NOMO-1 (cell line): ENCODE results near the gene LTB4R2.

ENCODE experiments used
- DNase-seq, 2 experiments: peaks; one replicate each; lab custom pipeline; 2025; ENCODE audit not compliant: unreplicated experiment in 2 of 2; lab: John Stamatoyannopoulos, UW

The LTB4R2 gene, protein sequence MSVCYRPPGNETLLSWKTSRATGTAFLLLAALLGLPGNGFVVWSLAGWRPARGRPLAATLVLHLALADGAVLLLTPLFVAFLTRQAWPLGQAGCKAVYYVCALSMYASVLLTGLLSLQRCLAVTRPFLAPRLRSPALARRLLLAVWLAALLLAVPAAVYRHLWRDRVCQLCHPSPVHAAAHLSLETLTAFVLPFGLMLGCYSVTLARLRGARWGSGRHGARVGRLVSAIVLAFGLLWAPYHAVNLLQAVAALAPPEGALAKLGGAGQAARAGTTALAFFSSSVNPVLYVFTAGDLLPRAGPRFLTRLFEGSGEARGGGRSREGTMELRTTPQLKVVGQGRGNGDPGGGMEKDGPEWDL

DNA sequence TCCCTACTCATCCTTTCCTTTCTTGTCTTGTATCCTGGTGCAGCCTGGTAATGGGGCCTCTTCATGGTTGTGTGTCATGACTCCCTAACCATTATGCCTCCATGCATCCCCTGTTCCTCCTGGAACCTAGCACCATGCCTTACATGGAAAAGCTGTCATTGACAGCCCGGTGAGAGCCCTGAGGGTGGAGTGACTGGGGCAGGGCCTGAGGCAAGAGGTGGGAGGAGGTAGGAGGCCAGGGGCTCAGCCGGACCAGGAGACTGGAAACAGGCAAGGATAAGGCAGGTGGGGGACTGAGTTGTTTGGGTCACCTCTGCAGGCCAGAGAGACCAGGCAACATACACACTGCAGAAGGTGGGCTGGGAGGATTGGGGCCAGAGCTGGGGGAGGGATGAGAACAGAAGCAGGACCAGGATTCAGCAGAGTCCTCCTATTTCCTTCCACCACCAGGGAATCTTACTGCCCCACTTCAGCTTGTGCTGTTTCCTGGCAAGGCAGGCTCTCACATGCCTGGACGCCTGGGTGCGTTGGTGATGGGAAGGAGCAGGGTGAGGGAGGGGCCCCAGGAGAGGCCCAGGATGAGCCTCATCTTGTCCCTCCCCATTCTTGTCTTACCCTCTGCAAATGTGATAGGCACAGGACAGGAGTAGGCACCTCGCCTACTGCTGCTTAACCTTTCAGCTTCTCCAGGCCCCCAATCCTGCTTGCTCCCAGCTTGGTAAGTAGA is at the start of gene LTB4R2:
LTB4R2 (plus strand) TSS at position 603 of the 727 bp plus-strand sequence. CDS start 525 bp downstream, outside the sequence.
- DNase-seq, result no peak

DNA sequence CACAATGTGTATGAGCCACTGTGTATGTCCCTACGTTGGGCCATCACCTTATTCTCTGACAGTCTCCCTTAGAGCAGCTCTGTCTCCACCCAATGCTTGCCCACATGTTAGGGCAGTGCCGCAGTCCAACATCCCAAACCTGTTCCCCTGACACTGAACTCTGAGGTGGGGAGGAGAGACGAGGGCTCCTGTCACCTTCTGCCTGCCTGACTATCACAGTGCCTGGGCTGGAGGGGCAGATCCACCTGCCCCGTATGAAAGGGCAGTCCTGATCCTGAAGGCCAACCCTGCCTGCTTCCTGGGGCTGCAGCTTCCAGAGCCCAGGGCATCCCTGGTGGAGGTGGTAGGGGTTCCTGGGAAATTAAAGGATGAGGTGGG is 49.2 kb upstream of the LTB4R2 start:
- no peak for DNase-seq

DNA sequence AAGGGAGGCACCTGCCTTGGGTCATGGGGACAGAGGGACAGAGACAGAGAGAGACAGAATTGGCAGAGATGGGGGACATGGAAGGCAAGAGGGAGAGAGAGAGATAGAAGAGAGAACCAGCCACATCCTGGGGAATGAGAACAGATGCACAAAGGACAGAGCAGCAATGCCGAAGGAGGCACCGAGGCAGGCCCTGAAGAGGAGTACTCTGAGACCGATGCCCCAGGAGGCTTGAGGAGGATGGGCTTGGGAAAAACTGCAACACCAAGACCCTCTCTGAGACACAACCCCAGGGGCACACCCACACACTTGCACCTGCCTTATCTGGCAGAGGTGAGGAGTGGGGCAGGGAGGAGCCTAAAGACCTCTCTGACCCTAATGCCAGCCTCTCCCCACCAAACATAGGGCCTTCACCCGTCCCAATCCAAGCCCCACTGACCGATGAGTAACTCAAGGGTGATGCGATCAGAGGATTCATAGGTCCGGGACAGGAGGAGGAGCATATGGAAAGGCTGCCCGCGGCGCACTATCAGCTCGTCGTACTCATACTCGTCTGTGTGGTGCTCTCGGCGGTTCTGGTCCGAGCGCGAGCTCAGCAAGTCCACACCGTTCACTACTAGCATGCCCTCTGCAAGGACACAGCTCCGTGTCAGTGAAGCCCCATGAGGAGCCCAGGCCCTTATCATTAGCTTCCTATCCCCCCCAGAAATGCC is 48.5 kb upstream of the LTB4R2 start:
- DNase-seq, result no peak

DNA sequence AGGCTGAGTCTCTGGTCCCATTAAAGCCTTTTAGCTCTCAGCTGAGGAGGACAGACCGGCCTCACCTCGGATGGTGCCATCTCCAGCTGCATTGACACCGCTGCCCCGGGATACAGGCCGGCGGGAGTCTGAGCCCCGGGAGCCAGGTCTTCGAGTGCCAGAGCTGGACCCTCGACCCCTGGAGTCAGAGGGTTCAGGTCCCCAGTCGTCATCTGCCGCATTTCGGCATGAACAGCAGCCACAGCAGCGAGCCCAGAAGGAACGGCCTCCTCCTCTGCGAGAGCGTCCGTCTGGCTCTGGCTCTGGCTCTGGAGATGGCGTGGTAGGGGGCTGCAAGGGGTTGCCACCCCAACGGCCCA is 48.0 kb upstream of the LTB4R2 start:
- DNase-seq, result no peak

DNA sequence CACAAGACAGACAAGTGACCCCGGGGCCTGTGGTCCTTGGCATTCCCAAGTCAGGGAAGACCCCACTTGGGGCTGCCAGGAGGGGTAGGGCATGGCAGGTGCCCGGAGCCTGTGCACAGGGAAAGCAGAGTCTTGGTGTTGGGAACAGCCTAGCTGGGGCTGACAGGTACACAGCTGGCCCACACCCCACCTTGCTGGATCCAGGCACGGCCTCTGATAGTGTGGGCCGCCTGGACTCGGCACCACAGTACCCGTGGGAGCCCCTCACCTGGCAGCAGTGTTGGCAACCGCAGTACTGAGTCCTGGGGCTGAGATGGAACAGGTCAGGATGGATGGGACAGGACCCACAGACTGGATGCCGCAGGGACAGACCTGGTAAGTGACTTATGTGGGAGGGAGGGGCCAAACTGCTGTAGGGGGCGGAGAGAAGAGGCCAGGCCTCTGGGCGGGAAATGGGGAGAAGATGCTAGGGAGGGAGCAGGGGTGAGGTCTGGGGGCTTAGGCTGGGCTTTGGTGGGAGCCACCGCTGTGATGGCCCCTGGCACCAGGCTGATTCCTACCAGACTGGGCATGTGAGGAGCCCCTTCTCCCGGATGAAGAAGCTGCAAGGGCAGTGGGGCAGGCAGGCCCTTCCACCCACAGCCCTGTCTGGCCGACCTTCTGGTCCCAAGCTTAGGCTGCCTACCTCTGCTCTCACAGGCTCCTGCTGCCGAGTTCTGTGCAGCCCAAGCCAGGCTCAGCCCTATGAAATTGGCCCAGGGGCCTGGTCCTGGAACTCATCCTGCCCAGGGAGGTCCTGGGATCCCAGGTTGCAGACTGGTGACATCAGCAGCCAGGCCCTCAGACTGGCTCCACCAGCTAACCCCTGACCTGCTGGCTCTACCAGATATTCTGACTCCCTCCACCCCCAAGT is 46.9 kb upstream of the LTB4R2 start, which contains the start of gene TGM1:
TGM1 (minus strand) TSS at position 357 of the 913 bp plus-strand sequence. CDS start 825 bp downstream, outside the sequence.
- DNase-seq, result no peak

DNA sequence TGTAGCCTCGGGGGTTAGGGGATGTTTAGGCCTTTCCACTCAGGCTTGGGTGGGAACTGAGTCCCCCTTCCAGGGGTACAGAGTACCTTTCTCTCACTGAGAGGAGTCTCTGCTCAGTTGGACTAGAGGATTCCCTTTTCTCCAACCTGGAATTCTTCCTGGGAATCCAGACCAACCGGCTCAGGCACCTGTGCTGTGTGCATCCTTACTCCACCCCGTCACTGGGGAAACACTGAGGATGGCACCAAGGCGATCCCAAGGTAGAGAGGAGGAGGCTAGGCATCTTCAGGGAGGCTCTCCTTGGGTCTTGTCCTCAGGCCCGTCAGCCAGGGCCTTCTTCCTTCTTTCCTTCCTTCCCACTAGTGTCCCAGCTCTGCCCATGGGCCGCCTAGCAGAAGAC is 46.1 kb upstream of the LTB4R2 start:
- no peak for DNase-seq

DNA sequence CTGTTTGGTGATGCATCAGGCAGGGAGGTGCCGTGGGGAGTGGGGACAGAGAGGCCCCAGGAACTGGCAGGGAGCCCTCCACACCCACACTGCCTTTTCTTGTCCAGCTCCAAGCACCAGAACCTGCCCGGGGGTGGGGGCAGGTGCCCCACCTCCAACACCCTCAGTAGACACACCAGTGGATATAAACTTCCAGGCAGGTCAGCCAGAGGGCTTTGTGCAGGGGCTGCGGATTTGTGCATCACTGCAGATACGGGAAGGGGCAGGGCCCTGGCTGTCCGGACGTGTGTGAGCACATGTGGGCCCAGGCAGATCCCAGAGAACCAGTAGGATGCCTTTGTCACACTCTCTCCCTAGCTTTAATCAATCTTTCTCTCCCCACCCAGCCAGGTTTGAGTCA is 45.6 kb upstream of the LTB4R2 start:
- DNase-seq, result no peak

DNA sequence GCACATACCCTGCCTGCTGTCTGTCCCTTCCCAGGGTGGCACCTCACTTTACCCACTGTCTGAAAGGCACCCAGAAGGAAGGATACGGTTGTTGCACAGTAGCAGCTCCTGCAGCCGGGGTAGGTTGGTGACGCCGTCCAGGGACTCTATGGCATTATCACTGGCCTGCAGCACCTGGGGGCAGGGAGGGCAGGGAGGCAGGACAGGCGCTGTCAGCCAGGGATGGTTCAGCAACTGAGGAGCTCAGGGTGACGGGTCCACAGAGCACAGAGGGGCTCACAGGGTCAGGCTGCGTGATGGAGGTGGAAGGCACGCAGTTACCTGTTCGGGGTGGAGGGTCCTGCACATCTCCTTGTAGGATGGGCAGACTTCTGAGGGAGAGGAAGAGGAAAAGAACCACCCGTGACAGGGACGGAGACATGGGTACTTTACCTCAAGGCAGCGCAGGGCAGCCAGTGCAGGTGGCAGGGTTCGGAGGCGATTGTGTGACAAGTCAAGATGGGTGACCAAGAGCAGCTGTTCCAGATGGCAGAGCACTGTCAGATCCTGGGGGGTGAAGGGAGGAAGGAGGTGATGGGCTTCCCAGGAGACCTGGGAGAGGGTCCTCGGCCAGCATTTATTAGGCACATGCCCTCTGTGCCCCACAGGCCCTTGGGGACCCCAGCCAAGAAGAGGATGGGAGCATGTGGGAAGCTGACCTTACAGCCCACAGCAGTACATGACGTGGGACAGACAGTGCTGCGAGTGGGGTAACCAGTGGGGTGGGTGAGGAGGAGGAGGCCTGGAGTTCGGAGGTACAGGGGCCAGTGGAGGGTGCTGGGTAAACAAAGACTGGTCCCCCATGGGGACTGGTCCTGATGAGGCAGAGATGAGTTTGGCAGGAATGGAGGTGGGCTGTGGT is 43.3 kb upstream of the LTB4R2 start:
- DNase-seq, result no peak

DNA sequence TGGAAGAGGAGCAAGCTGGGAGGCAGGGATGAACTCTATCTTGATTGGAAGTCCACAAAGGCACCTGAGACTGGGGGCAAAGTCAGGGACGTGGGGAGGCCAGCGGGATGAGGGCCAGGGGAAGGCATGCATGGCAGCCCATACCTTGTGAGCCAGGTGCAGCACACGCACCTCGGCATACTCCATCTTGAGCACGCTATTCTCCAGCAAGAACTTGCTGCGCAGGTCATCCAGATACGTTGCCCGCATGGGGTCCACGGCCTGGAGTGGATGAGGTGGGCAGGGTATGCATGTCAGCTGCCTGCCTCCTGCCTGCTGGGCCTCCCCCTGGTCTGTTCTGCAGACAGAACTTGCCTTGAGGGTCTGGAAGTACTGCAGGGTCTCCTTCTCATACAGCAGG is 42.4 kb upstream of the LTB4R2 start:
- no peak for DNase-seq

DNA sequence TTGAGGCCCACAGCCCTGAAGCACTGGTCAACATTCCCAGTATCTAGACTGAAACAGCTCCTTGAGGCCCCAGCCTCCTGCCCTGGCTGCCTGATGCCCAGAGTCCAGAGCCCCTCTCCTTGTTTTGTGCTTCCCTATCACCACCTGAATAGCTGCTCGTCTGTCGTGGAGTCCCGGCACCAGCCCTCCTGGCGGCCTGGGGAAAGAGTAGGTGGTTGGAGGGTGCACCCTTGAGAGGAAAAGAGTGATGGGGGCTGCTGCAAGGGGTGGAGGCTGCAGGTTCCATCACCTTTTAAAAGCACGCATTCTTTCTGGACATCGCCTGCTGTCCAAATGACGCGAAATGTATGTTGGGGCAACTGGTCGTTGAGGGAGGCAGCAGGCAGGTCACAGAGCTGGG is 41.7 kb upstream of the LTB4R2 start:
- DNase-seq, result no peak

DNA sequence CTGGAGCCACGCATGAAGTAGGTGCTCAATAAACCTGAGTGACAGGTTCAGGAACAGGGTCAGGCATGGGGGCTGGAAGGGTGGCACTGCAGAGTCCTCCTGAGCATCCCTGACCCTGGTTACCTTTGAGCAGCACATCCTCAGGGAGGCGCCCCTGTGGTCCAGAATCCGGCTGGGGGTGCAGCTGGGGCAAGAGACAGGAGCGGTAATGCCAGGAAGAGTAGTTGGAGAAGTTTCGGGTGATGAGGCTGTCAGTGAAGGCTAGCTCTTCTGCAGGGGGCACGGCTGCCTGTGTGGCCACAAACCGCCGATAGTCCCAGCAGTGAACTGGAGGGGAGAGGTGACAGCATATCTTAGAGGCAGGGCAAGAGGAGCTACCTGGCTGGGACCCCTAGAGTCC is 40.6 kb upstream of the LTB4R2 start:
- no peak for DNase-seq

DNA sequence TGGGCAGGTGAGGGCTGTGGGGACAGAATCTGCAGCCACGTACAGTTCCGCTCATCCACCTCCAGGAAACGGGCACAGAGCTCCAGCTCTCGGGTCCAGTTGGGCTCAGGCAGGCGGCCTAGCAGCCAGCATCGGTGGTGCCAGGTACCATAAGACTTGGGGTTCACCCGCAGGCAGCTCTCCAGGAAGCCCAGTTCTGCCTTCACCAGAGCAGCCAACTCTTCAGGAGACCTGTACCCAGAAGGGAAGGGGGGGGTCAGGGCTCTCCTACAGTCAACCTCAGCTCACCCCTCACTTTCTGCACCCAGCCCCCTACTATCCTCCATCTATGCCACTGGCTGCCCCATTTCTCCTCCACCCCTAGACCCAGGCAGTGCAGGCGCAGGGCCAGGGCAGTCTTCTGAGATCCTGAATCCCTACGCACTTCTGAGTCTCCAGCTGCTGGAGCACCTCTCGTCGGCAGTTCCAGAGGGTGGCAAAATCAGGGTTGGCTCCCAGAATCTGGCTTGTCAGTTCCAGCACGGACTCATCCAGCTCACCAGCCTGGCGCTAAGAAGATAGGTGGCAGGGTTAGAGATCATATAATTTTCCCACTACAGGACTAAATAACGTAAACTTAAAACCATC is 39.9 kb upstream of the LTB4R2 start:
- no peak for DNase-seq

DNA sequence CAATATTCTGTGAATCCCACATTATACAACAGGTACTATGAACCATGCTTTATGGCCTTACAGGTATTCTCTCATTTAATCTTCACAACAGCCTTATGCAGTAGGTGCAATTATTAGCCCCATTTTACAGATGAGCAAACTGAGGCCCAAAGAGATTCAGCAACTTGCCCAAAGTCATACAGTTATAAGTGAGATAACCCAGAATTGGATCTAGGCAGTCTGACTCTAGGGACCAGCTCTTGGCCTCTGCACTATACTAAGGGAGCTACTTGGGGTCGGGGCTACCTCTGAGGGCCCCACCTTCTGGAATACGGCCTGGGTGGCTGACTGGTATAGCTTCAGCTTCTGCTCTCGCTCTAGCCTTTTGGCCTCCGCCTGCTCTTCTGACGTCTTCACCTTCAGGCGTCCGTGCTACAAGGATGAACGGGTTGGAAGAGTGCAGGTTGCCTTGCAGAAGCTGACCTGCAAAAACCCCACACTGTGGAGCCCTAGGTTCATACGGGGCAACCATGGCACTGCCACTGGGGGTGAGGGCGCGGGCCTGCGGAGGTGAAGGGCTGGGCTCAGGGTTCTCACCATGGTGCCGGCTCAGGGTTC is 39.3 kb upstream of the LTB4R2 start:
- no peak for DNase-seq

DNA sequence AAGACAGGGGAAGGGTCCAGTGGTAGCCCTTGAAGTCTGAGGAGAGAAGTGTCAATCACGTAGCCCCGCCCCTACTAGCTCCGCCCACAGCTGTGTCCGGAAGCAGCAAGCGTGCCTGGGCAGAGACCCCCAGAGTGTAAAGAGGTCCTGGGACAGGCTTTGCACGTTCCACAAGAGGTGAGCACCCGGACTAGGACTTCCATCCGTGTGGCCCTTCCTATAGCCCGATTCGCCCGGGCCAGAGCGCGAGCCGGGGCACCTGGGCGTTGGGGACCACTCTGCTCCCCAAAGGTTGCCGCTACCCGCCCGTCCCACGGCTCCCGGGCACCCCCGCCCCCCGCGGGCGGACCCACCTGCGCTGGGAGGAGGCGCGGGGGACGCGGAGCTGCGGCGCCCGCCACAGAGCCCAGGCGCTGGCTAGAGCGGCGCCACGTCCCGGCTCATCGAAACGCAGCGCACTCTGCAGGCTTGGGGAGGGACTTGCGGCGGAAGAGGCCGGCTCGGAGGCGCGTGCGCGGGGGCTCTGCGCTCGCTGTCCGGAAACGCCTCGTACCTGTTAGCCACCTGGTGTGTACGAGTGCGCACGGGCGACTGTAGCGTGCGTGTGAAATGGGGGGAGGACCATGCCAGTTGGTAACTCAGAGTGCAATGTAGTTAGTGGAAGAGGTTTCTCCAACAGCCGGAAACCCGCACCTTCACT is 38.7 kb upstream of the LTB4R2 start, which contains the start of gene RABGGTA:
RABGGTA (minus strand) TSS at position 464 of the 700 bp plus-strand sequence. CDS start 482 bp downstream, outside the sequence.
- peak; percentile 78 to 91 for DNase-seq

DNA sequence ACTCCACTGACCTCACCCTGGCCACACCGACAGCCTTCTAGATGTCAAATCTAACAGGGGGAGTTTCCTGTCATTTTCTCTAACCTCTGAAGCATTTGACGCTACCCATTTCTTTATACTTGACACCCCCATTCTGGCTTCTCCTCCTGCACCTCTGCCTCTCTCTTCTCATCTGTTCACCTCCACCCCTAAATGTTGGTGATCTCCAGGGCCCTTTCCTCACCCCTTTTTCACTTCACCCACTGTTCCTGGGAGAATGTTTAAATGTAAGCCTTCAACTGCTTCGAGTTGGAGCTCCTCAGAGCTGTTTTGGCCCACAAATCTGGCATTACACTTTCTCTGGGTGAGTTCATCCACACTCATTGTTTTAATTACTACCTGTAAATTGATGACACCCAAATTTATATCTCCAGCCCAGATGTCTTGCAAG is 38.1 kb upstream of the LTB4R2 start:
- no peak for DNase-seq

DNA sequence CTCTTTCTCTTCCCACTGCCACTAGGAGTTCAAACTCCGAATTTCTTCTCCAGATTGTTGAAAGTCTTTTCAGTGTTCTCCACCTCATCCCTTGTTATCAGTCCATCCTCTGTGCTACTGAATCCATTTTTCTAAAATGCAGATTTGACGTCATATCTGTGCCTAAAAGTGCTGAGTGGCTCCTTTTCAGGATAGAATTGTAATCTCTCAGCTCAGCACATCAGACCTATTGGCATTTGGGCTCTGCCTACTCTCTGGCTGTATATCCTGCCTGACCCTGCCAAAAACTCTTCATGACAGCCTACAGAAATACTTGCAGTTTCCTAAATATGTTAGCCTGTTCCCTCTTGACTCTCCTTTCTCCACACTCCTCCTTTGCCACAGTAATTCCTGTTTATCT is 37.5 kb upstream of the LTB4R2 start:
- no peak for DNase-seq

DNA sequence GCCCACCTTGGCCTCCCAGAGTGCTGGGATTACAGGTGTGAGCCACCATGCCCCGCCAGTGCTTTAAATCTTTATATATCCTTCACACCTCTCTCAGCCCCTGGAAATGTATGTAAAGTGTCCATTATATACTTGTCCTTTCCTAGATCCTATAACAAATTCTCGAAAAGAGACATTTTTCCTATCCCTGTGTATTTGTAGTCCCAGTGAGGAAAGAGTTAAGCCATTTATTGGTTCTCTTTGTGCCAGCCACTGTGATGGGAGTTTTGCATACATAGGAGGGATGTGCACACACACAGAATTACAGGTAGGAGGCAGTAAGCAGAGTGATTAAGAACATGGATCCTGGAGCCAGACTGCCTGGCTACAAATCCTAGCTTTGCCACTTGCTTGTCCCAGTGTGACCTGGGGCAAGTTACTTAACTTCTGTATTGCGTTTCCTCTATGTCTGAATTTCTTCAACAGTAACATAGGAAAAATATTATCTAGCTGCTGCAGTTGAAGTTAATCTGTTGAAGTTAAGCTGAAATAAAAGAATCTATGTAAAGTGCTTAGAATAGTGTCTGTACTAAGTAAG is 36.4 kb upstream of the LTB4R2 start:
- DNase-seq, result no peak
